NCI-H748 (cell line): ENCODE data around the gene SNRPN.
"Not testable (repeated sequence)": the region's sequence is repeated elsewhere in the genome, so short reads cannot be mapped to it uniquely, and the experiment has no call there.

Experiments
- DNase-seq: peaks from one replicate; lab custom pipeline; 2025; ENCODE audit not compliant: unreplicated experiment; lab: John Stamatoyannopoulos, UW

The SNRPN gene

DNA sequence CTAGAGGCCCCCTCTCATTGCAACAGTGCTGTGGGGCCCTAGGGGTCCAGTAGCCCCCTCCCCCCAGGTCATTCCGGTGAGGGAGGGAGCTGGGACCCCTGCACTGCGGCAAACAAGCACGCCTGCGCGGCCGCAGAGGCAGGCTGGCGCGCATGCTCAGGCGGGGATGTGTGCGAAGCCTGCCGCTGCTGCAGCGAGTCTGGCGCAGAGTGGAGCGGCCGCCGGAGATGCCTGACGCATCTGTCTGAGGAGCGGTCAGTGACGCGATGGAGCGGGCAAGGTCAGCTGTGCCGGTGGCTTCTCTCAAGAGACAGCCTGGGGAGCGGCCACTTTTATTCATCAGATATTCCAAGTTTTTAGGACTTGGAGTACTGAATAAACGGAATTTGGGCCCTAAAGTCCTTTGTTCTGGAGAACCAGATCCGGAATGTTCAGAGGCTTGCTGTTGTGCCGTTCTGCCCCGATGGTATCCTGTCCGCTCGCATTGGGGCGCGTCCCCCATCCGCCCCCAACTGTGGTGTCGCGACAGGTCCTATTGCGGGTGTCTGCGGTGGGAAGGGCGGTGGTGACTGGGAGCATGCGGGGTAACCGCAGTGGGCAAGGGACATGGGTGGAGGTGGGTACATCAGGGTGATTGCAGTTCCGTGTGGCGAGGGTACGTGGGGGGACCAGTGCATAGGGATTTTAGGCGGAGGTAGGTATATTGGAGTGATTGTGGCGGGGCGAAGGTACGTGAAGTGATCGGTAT is at the start of gene SNRPN, which contains the start of gene SNURF:
Gene SNRPN (plus strand): TSS at position 205 of the 748 bp plus-strand sequence. CDS start 19,467 bp downstream, outside the sequence.
Gene SNURF (plus strand): TSS at position 205 of the 748 bp plus-strand sequence. CDS start 62 bp downstream, at position 267.
- DNase-seq: no peak

DNA sequence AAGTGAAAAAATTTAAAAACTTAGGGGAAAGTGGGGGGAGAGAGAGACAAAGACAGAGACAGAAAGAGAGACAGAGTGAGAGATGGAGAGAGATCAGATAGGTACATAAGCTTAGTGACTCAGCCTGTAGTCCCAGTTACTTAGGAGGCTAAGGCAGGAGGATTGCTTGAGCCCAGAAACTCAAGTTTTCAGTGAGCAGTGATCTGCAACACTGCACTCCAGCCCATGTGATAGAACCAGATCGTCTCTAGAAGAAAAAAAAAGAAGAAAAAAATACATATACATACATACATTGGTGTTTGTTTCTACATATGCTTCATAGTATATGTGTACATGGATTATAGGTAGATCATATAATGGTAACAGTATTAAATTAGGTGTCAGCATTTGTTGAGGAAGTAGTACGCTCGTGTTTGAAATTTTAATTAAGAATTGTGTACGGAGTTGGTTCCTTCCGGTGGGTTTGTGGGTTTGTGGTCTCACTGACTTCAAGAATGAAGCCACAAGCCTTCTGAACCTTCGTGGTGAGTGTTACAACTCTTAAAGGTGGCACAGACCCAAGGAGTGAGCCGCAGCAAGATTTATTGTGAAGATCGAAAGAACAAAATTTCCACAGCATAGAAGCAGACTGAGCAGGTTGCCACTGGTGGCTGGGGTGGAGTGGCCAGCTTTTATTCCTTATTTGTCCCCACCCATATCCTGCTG is 38.3 kb upstream of the SNRPN start:
- DNase-seq: no peak

DNA sequence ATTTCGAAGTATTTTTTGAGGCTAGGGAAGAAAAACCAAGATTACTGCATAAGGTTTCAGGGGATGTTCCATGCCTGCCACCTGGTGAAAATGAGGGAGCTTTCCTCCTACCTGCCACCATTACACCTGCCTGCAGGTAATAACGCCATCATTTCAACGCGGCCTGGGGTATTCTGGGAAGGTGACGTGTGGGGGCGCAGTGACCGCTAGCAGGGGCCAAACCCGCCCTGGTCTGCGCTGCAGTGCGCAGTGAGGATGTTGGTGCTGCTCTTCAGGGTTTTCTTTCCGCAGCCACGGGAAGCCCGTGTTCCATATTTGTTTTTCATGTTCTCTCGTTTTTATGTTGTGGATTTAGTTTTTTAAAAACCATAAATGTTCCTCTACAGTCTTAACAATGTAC is 37.4 kb upstream of the SNRPN start:
- no peak for DNase-seq

DNA sequence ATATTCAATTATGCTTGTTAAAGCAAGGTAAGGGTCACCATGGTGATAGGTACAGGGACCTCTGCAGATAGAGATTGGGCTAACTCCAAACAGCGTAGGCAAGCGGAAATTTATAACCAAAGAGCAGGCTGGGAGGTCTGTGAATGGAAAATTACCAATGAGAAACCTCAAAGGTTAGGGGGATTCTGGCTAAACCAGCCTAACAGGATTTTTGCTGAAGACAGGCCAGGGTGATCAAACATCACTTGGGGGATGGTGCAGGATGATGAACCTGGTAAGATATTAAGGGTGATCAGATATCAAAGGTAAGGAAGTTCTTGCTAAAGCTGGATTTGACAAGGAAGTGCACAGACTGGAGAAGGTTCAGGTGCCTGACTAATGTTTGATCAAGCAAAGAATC is 35.3 kb upstream of the SNRPN start:
- DNase-seq: peak; percentile 4

DNA sequence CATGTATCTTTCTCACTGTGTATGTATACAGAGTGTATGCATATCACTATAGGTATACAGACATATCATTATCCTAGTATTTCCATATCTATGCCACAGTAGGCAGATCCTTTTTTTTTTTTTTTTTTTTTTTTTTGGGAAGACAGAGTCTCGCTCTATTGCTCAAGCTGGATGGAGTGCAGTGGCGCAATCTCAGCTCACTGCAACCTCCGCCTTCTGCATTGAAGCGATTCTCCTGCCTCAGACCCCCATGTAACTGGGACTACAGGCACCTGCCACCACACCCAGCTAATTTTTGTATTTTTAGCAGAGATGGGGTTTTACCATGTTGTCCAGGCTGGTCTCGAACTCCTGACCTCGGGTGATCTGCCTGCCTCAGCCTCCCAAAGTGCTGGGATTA is 32.0 kb upstream of the SNRPN start:
- DNase-seq: not testable (repeated sequence)

DNA sequence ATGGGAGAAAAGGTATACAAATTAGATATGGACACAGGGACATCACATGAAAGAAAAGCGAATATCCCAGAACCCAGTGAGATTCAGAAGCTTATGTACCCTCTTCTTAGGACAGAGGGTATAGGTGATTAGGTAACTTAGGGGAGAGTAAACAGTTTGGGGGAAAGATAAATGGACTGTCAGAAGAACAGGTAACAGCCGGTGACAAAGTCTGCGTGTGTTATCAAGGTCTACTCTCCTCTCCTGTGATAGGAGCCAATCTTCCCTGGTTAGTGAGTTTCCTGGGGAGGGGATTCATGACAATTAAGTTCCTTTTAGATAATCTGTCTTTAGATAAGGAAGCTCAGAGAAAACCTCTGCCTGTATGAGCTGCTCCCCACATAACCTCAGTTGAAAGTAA is 30.6 kb upstream of the SNRPN start:
- no peak for DNase-seq

DNA sequence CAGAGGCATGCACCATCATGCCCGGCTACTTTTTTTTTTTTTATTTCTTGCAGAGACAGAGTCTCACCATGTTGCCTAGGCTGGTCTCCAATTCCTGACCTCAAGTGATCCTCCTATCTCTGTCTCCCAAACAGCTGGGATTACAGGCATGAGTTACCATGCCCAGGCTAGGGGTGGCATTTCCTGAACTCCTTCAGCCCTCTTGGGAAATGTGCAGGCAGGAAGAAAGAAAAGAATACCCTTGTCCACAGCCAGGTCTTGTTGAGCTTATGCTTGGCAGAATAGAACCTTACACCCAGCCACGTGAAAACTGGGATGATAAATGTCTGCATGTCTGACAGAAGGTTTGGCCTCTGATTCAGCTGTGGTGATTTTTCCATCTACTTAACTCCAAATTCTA is 30.2 kb upstream of the SNRPN start:
- no peak for DNase-seq

DNA sequence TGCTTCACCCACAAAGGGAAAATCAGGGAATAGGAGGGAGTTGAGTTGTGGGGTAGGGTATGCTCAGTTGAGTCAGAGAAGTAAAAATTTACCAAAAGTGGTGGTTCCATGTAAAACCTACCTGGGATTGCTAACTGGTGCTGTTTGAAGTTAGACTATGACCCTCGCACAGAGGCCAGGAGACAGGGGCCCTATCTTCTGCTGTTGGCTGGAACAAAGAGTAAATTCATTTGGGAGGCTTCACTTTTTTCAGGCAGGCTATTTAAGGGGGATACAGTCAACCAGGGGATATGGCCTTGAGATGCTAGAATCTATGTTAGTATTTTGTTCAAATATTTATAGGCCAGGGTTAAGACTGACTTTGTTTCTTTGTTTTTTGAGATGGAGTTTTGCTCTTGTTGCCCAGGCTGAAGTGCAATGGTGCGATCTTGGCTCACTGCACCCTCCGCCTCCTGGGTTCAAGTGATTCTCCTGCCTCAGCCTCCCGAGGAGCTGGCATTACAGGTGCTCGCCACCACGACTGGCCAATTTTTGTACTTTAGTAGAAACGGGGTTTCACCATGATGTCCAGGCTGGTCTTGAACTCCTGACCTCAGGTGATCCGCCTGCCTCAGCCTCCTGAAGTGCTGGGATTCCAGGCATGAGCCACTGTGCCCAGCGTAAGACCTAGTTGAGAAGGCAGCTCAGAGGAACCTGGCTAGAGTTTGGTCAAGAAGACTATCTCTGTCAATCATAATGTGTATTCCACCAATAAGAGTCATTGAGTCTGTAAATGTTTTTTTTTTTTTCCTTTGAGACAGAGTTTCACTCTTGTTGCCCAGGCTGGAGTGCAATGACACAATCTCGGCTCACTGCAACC is 22.7 kb upstream of the SNRPN start:
- DNase-seq: not testable (repeated sequence)

DNA sequence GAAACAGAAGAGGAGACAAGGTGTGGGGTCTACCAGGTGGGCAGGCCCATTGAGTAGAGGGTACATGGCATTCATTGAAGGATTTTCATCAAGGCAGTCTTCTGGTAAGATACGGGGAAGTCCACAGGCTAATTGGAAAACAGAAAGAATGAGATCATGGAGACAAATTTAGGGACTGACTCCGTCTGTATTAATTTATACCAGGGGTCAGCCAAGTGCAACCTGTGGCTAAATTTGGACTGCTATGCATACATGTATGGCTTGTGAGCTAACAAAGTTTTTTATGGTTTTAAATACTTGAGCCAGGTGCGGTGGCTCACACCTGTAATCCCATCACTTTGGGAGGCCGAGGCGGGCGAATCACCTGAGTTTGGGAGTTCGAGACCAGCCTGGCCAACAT is 21.1 kb upstream of the SNRPN start:
- DNase-seq: no peak

DNA sequence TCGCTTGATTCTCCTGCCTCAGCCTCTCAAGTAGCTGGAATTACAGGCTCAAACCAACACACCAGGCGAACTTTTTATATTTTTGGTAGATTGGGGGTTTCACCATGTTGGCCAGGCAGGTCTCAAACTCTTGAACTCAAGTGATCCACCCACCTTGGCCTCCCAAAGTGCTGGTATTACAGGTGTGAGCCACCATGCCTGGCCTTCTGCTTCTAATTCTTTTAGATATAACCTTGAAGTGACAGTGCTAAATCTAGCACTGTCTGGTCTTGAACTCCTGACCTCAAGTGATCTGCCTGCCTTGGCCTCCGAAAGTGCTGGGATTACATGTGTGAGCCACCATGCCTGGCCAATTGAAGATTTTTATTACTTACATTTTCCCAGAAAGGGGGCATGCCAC is 16.6 kb upstream of the SNRPN start:
- DNase-seq: not testable (repeated sequence)

DNA sequence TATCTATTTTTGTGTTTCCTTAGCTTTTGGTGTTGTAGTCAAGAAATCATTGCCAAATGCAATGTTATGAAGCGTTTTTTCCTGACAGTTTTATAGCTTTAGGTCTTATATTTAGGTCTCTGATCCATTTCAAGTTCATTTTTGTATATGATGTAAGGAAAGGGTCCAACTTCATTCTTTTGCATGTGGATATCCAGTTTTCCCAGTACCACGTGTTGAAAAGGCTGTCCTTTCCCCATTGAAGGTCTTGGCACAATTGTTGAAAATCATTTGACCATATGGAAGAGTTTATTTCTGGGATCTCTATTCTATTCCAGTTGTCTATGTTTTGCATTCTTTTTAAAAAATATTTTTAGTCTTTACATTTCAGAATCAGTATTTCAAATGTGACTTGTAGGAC is 14.6 kb upstream of the SNRPN start:
- no peak for DNase-seq

DNA sequence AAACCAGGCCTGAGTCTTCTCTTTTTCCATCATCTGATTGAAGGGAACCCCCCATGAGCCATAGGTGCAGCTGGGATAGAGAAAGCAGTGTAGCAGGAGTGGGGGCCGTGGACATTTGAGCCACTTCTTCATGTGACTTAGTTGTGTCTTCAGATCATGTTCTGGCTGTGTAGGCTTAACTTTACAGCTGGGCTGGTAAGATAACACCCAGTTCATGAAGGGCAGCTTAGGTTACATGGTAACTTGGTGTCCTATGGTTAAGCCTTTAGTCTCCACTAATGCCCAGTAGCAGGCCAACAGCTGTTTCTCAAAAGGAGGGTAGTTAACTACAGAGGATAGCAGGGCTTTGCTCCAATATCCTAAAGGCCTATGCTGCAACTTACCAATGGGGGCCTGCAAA is 11.4 kb upstream of the SNRPN start:
- no peak for DNase-seq

DNA sequence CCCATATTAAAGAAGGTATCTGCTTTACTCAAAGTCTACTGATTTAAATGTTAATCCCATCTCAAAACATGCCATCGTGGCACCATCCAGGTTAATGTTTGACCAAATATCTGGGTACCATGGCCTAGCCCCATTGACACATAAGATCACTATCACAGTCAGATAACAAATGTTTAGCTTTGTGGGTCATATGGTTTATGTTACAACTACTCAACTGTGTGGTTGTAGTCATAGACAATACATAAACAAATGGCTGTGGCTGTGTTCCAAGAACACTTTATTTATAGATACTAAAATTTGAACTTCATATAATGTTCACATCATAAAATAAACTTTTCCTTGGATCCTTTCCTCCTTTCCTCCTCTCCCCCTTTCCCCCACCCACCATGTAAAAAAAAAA is 9.8 kb upstream of the SNRPN start:
- no peak for DNase-seq

DNA sequence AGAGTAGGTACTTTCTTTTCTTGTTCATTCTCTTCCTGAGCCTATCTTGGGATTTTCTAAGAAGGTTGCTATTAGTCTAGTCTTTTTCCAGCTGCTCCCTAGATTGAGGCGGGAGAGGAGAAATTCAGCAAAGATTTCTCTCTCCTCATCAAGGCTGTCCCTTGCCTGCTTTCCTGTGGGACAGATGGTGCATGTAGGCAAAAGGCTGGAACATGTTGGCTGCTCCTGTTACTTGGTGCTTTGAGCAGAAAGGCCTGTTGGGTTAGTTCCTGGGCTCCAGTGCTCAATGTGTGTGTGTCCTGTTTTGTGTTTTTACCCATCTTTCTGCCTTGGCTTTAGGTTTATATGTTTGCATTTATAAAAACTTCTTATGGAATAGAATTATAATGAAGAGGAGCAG is 9.1 kb upstream of the SNRPN start:
- DNase-seq: no peak

DNA sequence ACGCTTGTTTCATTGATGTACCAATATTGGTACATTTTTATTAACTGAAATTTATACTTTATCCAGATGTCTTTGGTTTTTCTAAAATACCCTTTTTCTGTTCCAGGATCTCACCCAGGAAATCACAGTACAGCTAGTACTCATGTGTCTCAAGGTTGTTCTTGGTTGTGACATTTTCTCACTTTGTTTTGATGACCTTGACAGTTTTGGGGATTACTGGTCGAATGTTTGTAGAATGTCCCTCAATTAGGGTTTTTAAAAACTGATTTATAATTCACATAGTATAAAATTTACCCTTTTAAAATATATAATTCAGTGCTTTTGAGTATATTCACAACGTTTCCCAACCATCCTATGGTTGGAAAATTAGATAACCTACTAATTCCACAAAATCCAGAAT is 6.3 kb upstream of the SNRPN start:
- DNase-seq: no peak

DNA sequence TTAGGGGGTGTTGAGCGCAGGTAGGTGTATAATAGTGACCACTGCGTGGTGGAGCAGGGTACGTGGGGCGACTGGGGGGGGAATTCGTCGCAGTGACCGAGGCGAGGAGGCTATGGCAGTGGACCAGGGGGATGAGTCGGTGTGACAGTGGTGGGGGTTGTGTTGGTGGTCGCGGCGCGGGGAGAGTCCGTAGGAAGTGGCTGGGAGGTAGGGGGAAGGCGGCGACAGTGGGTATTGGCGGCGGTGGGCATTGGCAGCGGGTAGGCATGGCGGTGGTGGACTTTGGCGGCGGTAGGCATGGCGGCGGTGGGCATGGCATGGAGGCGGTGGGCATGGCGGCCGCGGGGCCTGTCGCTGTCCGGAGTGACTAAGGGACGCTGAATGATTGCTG is 739 bp downstream of the SNRPN start:
- DNase-seq: no peak

DNA sequence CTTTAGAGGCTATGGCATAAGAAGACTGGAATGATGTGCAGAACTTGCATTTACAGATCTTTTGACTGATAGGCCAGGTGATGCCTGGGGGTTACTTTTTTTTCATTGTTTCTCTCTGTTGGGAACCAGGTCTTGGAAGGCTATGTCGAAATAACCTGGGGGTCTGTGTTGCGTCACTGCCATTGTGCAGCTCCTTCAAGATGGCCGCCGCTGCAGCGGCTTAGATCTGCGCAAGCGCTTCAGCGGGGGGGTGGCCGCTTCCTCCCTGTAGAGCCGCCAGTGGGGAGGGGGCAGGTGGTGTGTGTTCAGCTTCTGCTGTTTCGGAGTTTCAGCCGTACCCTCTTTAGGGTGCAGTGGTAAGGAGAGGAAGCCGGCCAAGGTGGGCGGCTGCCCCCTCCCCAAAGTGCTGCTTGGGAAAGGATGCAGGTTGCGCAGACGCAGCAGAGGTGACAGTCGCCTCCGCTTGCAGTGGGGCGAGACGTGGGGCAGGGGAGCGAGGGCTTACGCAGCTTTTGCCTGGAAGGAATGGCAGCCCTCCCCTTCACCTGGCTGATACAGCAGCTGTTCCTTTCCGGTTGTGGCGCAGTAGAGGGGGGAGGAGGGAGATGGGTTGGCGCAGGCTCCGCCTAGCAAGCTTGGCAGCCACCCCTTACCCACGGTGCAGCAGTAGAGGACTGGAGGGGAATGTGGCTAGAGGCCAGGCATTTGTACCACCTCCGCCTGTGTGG is 1.5 kb downstream of the SNRPN start:
- DNase-seq: peak; percentile 65

DNA sequence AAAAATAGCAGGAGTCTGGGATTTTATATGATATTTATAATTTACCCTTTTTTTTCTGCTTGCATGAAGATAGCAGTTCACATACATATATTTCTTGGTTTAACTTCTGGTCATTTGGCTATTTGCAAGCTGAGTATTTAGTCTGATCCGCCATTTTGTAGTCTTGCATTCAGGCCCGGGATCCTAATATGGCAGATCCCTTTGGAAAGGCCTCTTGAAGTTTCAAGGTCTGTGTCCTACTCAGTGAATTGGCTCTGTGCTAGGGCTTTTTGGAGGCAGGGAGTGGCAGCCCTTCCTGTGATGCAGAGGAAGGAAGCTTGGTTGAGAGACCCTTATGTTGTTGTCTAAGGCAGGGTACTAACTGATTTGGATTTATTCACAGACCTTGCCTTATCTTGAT is 2.9 kb downstream of the SNRPN start:
- no peak for DNase-seq

DNA sequence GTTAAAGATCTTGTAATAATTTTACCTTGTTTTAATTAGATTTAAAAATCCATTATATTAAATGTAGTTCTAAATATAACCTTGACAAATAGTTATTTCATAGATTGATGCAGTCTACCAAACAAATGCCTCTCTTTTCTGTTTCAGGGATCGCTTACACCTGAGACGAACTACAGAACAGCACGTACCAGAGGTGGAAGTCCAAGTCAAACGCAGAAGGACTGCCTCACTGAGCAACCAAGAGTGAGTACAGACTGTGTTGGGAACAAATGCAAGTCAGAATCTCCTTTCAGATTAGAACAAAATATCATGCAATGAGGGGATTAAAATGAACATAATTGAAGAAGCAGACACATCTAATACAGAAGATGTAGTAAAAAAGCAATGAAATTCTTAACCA is 7.2 kb downstream of the SNRPN start:
- no peak for DNase-seq

DNA sequence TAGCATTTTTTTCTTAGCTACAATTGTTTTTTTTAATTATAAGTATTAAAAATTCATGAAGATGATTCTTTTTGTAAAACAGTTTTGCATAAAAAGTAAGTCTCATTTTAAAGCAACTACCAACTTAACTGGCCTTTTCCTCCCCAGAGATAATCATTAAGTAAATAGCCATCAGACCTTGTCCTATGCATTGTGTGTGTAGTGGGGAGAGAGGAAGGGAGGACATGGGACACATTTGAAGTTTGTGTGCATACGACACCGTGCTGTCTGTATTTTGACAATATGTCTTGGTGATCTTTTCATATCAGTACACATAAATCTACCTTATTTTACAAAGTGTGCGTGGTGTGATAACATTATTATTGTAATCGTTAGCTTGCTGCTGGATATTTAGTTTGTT is 8.1 kb downstream of the SNRPN start:
- DNase-seq: no peak
